ENCODE measurements around the gene TKFC.

- TF ChIP-seq GATA2 (IDR thresholded peaks at IDR 0.05; ENCODE audit: low read depth, low read length) = no peak
- no peak for TF ChIP-seq GATA3 (IDR thresholded peaks at IDR 0.05; ENCODE audit: low read depth, low read length)
Observed at GRCh38 chr11:61332281-61332796, 689 bp upstream of the TKFC start.

Measured in SH-SY5Y (cell line).